Measurements from ENCODE around the gene THSD7A.

The THSD7A gene

DNA sequence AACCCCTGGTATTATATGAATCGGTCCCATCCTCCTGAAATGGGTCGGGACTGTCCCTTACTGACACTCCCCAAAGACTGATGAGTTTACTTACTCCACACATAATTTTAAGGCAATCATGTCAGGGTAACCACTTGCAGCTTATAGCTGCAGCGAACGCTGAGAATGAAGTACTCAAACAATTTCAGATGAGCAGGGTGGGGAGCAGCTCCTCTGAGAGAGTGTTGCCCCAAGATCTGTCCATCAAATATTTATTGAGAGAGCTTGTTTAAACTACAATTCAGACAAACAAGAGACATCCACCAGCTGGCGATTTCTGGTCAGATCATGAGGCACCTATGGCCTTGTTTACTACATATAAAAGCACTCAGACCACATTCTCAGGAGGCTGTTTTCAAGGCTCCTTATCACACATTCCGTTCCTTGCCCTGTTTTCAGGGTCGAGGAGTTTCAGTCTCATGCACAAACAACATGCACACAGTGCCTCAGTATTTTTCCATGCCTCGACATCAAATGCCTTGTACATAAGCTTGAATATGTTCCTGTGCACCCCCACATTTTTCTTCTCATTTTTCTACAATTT lies 80.1 kb downstream of the THSD7A start:
- no peak for DNase-seq (ENCODE audit: low spot score)

DNA sequence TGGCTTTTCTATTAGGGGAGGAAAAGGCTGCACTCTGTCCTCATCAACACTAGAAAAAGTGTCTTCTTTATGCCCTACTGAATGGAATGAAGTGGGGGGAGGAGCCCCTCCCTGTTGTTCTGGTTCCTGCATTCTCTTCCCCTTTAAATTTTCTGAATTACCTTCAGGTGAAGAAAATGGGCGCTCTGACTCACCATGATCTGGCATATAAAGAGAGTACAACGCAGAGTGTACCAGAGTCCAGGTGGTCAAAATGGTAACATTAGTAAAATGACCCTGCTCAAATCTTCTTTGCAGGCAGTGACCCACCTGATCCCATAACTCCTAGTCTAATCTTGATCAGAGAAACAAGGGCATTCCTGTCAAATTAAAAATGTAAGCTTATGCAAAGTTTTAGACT lies 80.7 kb downstream of the THSD7A start:
- no peak for DNase-seq (ENCODE audit: low spot score)

DNA sequence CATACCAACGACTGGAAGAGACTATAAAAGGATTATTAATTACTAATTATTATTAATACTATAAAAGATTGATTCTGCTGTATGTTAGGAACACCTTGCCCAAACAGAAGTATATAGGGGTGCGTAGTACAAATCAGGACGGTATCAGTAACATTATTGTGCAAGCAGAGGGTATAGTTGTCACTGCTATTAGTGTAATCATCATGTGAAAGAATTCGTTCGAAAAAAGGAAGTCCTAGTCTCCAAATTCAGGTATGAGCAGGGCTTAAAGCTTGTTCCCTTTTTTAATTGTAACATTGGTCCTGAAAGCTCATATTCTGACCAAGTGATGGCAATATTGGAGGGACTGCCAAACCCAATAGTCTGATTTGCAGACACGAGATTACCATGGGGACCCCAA lies 81.8 kb downstream of the THSD7A start:
- DNase-seq (ENCODE audit: low spot score): no peak

- peak; percentile 16 for DNase-seq (ENCODE audit: low spot score)
These were observed 82.4 kb downstream of the THSD7A start for GRCh38 chr7:11749629-11750028.

GRCh38 chr7:11748884-11749283 lies 83.1 kb downstream of the THSD7A start:
- no peak for DNase-seq (ENCODE audit: low spot score)

- DNase-seq (ENCODE audit: low spot score): no peak
These were observed 84.1 kb downstream of the THSD7A start for GRCh38 chr7:11747715-11748485.

- no peak for DNase-seq (ENCODE audit: low spot score)
These were observed 85.4 kb downstream of the THSD7A start for GRCh38 chr7:11746591-11746990.

- no peak for DNase-seq (ENCODE audit: low spot score)
These were observed 88.5 kb downstream of the THSD7A start for GRCh38 chr7:11743548-11743947.

GRCh38 chr7:11743016-11743415 lies 89.0 kb downstream of the THSD7A start:
- DNase-seq (ENCODE audit: low spot score): no peak

DNA sequence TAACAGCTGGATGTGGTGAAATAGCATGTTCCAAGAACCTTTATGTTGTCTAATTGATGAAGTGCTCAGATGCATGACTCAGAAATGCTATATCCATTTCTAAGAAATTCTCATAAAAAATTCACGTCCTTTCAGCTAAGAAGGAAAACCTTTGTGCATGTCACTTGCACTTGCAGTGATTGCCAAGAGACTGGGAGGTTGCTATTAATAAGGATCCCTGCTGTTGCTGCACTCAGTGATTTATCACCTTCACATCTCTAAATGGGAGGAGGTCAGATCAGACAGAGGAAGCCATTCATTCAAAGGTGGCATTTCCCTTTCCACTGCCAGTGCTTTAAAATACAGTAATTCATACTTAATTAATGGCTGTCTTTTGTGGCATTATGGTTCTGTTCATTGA lies 89.5 kb downstream of the THSD7A start:
- DNase-seq (ENCODE audit: low spot score): no peak

DNA sequence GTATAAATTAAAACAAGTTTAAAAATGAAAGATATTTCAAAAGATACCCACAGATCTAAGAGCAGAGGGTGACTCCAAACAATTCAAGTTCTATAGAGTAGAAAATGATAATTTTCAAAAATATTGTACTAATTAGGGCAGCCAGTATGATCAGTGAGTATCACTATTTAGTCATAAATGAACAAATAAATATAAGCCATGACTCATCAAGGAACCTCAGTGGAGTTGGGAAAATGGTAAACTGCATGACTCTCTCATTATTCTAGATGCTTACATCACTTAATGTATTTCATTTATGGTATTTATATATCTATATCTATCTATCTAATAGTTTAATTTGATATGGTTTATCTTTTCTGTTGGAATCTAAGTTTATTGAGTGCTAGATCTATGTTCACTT lies 94.3 kb downstream of the THSD7A start:
- DNase-seq (ENCODE audit: low spot score): no peak

- DNase-seq (ENCODE audit: low spot score): no peak
These were observed 99.8 kb downstream of the THSD7A start for GRCh38 chr7:11732207-11732606.

- no peak for DNase-seq (ENCODE audit: low spot score)
These were observed 101.3 kb downstream of the THSD7A start for GRCh38 chr7:11730725-11731124.

DNA sequence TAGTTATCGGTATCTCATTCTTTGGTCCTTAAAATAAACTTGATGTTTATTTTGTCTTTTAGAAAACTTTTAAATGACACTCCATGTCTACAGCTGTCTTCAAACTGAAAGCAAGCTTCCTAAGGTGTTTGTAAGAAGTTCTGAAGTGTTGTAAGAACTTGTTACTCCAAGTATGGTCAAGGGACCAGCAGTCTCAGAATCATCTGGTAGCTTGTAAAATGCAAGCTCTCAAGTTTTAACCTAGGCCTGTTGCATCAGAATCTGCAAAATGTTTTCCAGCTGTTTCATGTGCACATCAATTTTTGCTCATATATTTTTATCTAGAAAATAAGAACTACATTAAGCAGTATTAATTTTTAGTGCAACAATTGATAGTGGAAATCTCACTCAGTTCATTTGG lies 104.1 kb downstream of the THSD7A start:
- no peak for DNase-seq (ENCODE audit: low spot score)

GRCh38 chr7:11726794-11727155 lies 105.2 kb downstream of the THSD7A start:
- no peak for DNase-seq (ENCODE audit: low spot score)

GRCh38 chr7:11726001-11726793 lies 105.8 kb downstream of the THSD7A start:
- no peak for DNase-seq (ENCODE audit: low spot score)

DNA sequence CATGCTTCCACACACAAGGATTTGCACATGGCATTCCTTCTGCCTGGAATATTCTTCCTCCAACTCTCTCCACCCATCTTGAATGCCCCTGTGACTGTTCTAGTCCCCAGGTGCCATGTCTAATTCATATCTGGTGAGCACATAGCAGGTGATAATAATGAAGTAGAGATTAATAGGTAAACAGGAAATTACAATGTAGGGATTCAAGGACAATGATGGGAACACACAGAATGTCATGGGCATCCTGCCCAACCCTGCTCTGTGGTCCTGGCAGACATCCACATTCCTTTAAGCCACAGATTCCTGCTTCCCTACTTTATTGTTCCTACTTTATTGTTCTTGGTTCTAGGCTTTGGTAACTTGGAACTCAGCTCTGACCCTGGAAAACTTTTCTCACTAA lies 115.8 kb downstream of the THSD7A start:
- DNase-seq (ENCODE audit: low spot score): peak; percentile 62

DNA sequence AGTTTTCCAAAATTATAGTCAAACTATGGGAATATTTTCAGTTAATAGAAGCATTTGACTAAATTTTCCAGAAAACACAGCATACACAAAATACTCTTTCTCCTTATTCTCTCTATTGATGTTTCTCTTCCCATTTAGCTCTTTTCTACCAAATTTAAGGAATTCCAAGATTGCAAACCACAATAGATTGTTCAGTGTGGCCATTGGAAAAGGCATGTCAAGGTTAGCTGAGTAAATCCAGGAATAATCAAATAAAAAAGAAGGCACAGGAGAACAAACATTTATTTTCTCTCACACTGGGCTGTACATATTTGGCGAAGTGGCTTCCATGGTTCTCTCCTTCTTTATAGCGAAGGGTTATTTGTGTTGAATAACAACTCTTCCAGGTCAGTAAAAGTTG lies 117.3 kb downstream of the THSD7A start:
- DNase-seq (ENCODE audit: low spot score): no peak

GRCh38 chr7:11714205-11714604 lies 117.8 kb downstream of the THSD7A start:
- no peak for DNase-seq (ENCODE audit: low spot score)

DNA sequence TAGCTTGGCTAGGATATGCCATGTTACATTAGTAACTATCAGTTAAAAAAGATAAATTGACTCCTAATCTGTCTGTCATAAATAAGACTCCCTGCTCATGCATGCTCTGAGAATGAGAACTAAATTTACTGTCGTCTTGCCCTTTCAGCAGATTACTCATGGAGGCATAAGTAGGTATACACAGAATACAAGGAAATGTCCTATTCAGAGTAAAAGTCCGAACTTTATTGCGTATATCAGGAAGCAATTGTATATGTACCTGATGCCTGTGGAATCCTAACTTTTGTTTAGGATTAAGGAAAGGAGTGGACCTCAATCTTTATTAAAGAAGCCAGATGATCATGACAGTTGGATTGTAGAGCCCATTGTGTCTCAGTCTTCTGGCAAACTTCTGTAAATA lies 118.6 kb downstream of the THSD7A start:
- DNase-seq (ENCODE audit: low spot score): no peak

DNA sequence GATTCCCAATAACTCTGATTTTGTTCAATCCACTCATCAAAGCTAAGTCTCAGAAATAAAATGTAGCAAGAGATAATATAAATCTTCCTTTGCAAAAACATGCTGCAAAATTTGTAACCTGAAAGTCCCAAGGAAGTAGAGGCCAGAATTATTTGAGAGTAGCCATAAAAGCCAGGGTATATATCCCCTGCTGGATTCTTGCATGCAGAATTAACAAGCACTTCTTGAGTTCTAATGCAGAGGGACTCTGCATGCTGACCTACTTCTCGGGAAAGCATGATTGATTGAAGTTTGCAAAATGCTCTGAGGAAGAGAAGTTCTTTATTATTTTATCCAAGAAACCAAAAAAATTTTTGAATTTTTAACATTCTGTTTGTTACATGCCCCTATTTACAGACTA lies 121.6 kb downstream of the THSD7A start:
- no peak for DNase-seq (ENCODE audit: low spot score)

- DNase-seq (ENCODE audit: low spot score): no peak
These were observed 122.8 kb downstream of the THSD7A start for GRCh38 chr7:11709196-11709595.

DNA sequence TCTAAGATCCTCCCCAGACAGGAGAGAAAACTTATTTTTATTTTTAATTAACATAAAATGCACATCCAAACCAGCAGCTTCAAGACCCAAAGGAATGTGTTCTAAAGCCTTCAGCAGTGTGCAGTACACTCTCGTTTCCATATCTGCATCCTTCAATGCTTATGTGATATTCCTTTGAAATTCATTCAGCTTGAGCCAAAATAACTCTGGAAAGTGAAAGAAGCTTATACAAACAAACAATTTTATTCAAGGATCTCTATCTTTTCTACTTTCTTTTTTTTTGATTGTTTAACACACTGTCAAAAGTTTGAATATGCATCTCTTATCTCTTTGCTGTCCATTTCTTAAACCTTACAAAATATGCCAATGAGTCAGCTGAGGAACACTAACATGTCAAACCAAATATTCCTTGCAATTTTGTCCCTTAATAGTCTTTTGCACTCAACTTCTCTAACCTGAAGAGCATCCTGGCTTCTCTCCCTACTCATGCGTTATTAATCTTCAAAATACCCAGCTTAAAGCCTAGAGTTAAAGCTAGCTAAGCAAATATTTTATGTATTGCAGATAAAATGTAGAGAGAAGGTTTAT lies 124.3 kb downstream of the THSD7A start:
- no peak for DNase-seq (ENCODE audit: low spot score)
